Psoas muscle (tissue), 8 donors: ENCODE measurements around the gene CUX1. TPM values are rescaled to one million over a fixed set of nuclear protein-coding genes. Genes with fewer than 3 reads are reported as not detected.
"Not testable (repeated sequence)": the region's sequence is repeated elsewhere in the genome, so short reads cannot be mapped to it uniquely, and the experiment has no call there.

Experiments used
- ATAC-seq, 4 donors: fragments of 200-7000 bp; cut with Tn5 transposase; one replicate each; pipeline ENCODE4 v1.9.1; 2020; ENCODE audit warnings: moderate library complexity in 3 of 4, mild to moderate bottlenecking in 2 of 4
- DNase-seq, 2 donors: peaks; one replicate each; pipeline ENCODE4 v3.0.0-alpha.2; 2020
- H3K27ac ChIP-seq: fragments of 200-600 bp; one replicate; pipeline ENCODE4 v1.8.0; 2022
- H3K27me3 ChIP-seq, 3 donors: fragments of 200-600 bp in 1 of 3; one replicate each; pipeline versions ENCODE4 v1.6.1 to v1.8.0; 2013 to 2022; ENCODE audit warnings: low read length in 2 of 3, mild to moderate bottlenecking in 2 of 3, moderate library complexity in 1 of 3; ENCODE audit not compliant: insufficient read depth in 3 of 3
- H3K36me3 ChIP-seq, 2 donors: fragments of 200-600 bp in 1 of 2; one replicate each; pipeline versions ENCODE4 v1.6.1 to v1.8.0; 2013 to 2022; ENCODE audit warnings: low read depth in 1 of 2, mild to moderate bottlenecking in 1 of 2, moderate library complexity in 1 of 2; ENCODE audit not compliant: insufficient read depth in 1 of 2
- H3K4me1 ChIP-seq: fragments of 200-600 bp; one replicate; pipeline ENCODE4 v1.8.0; 2022
- H3K4me3 ChIP-seq: fragments of 200-600 bp; one replicate; pipeline ENCODE4 v1.8.0; 2022; ENCODE audit warnings: mild to moderate bottlenecking
- H3K9me3 ChIP-seq: fragments of 200-600 bp; one replicate; pipeline ENCODE4 v1.8.0; 2022
- WGBS, 3 donors: extraction: QIAGEN DNeasy Blood & Tissue Kit; methylation state at CpG; one replicate each; pipeline versions ENCODE4 v1.1.6 to v1.1.7; 2013; 5-methylcytosine and 5-hydroxymethylcytosine counted together
- intact Hi-C, 2 donors: fragments of 100-400 bp; cut with DNase I; formaldehyde crosslinking; loops; one replicate each; pipeline versions ENCODE4 v1.11.0 to v1.14.2; 2022
- polyA plus RNA-seq, 3 donors: library from polyadenylated mRNA; stranded (reverse); fragments of 200-250 nt; gene quantifications; one replicate each; pipeline ENCODE4 v1.2.3, GENCODE V29; 2013
- total RNA-seq, 4 donors: library from RNA; stranded (reverse); fragmentation: NEBNext Ultra II Directional in 2 of 4; extraction: Animal tissue kit (Norgen Biotek cat#: 25700) in 2 of 4; gene quantifications; one replicate each; pipeline versions ENCODE4 v1.2.1 to v1.2.4, GENCODE V29; 2021 to 2023
- TF ChIP-seq, protein P1 (sequence below): fragments of 200-600 bp; IDR thresholded peaks from one replicate; pipeline ENCODE4 v1.8.0; 2022; ENCODE audit warnings: antibody characterized with exemption
- donor health status: healthy with polysubstance abuse.
- donor health status: DM: no; HTN: no; CAD: no; lungs with moderate emphysema.
- donor health status: Bipolar disorder and iron deficiency.
- donor health status: healthy.
- donor health status: DM: yes; HTN: yes; CAD: no.
- donor health status: DM: no; HTN: no; CAD: no.
- donor health status: DM: no; HTN: no; CAD: no.
- donor health status: DM: yes; HTN: yes; CAD: no.

Gene CUX1
- total and polyA plus RNA-seq, 7 donors, result 12.5 to 95.6 (median 72.4) TPM

DNA sequence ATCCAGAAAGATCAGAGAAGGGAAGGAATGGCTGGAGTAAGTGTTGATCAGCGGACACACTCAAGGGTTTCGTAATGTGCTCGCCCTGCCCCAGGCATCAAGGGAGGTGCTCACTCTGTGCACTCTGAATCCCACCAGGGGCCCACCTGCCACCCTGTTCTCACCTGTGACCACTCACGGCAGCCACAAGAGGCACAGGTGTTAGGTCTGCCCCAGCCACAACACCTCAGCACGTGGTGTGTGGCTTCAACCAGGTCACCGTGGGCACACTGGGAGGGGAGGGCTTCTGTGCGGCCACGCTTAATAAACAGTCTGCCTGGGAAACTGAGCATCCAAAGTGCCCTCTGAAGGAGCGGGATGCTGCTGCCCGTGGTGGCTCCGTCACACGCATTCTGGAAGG, 49.8 kb downstream of the CUX1 start:
- WGBS, 3 donors, result 92 to 94% (median 93%) methylated on average over 12 of the region's 12 CpGs

DNA sequence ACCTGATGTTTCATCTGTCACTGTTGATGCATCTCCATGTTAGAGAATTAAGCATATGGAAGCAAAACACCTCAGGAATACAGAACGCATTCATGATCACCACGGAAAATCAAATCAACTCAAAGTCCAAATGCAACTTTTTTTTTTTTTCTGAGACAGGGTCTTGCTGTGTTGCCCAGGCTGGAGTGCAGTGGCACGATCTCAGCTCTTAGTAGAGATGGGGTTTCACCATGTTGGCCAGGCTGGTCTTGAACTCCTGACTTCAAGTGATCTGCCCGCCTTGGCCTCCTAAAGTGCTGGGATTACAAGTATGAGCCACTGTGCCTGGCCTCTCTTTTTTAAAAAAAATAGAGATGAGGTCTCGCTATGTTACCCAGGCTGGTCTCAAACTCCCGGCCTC, 50.3 kb downstream of the CUX1 start:
- intact Hi-C loops, DNase-seq, H3K27me3 ChIP-seq, H3K36me3 ChIP-seq, ATAC-seq, H3K9me3 ChIP-seq, H3K4me3 ChIP-seq: not testable (repeated sequence)
- WGBS, 3 donors, result 95 to 96% (median 95%) methylated on average over 6 of the region's 6 CpGs
- H3K4me1 ChIP-seq, result peaks cover 49% of the 10 kb centered on the region
- peak overlapping the region; percentile 36 for H3K27ac ChIP-seq

More for the DNA sequence above, 49.8 kb downstream of the CUX1 start:
- H3K36me3 ChIP-seq, result no peaks in the 10 kb centered on the region
- H3K27ac ChIP-seq, result peak overlapping the region; percentile 36
- H3K4me3 ChIP-seq, result no peak overlapping the region
- TF ChIP-seq, protein P1, sequence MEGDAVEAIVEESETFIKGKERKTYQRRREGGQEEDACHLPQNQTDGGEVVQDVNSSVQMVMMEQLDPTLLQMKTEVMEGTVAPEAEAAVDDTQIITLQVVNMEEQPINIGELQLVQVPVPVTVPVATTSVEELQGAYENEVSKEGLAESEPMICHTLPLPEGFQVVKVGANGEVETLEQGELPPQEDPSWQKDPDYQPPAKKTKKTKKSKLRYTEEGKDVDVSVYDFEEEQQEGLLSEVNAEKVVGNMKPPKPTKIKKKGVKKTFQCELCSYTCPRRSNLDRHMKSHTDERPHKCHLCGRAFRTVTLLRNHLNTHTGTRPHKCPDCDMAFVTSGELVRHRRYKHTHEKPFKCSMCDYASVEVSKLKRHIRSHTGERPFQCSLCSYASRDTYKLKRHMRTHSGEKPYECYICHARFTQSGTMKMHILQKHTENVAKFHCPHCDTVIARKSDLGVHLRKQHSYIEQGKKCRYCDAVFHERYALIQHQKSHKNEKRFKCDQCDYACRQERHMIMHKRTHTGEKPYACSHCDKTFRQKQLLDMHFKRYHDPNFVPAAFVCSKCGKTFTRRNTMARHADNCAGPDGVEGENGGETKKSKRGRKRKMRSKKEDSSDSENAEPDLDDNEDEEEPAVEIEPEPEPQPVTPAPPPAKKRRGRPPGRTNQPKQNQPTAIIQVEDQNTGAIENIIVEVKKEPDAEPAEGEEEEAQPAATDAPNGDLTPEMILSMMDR, result no peak
- intact Hi-C loops, result no loop called here
- ATAC-seq, result no peak
- no peaks in the 10 kb centered on the region for H3K27me3 ChIP-seq
- H3K9me3 ChIP-seq, result no peaks in the 10 kb centered on the region
- H3K4me1 ChIP-seq, result peaks cover 52% of the 10 kb centered on the region
- no peak for DNase-seq

DNA sequence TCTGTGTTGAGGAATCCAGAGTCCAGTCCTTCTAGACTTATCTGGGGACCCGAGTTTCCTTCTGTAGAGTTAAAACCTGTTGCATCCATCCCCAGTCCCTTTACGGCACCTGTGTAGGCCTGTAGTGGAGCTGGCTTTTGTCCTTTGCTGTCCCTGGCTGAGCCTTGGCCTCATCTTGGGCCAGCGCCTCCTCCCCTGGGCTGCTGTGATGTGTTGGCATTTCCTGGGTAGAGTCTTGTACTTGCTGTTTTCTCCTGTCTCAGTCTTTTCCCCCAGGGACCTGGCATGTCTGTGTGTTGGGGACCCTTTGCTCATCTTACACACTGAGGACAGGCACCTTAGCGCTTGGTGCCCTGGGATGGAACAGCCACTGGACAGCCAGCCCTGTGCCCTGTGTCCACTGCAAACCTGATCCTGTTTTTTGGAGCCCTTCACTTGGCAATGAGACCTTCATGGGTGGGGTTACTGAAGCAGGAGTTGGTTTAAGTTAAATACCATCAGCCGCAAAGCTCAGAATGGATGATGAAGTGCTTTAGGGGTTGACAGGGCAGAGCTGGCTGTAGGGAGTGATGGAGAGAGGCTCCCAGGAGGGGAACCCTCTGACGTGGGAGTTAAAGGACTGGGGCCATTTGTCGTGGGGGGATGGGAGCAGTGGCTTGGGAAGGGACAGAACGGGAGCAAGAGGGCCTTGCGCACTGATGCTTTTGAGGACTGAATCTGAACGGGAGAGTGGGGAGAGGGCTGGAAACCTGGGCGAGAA, 50.9 kb downstream of the CUX1 start:
- Histone ChIP-seq H3K4me3 (no peak overlapping the region), H3K36me3 (no peaks in the 10 kb centered on the region), H3K4me1 (peaks cover 44% of the 10 kb centered on the region), H3K27ac (peak overlapping the region; percentile 36), H3K9me3 (no peaks in the 10 kb centered on the region), H3K27me3 (no peaks in the 10 kb centered on the region)
- WGBS, 3 donors, result 69 to 82% (median 75%) methylated on average over 11 of the region's 11 CpGs
- TF ChIP-seq, protein P1, result no peak
- intact Hi-C loops, result no loop called here
- no peak for DNase-seq
- ATAC-seq, result no peak

DNA sequence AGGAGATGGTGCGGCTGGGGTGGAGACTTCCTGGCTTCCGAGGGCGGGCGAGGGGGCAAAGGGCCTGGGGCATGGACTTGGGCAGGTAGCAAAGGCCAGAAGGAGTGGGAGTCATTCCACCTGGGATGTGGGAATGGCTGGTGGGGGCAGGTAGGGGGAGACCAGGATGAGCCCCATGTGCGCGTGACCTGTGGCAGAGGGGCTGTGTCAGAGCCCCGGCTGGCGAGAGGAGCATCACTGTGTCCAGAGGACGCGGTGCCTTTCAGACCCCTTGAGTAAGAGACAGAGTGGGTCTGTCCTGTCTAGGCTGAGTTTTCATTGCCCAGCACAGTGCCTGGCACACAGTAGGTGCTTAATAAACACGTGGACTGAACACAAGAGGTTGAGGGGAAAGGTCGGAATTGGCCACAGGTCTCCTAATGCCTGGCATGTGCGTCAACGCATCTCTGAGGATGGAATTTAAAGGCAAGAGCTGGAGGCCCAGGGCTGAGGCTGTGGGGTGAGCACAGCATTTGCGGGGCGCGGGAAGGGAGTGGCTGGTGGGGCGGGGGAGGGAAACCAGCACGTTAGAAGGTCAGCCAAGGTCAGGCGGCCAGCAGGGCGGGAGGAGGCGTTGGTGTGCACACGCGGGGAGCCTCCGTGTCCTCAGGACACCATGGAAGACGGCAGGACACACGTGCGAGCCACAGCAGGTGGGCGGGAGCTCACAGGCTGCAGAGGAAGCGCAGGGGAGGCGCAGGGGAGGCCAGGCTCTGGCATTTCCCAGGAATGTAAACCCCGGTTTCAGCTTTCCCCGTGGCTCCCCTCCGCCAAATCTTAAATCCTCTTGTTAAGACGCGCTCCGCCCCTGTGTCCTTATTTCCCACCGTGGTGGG, 51.8 kb downstream of the CUX1 start:
- DNase-seq (no peak), ATAC-seq (peak in 3 of 4 donors; percentile 41 to 49 (median 48))
- Histone ChIP-seq H3K36me3 (no peaks in the 10 kb centered on the region), H3K27me3 (no peaks in the 10 kb centered on the region), H3K27ac (peak overlapping the region; percentile 56), H3K4me1 (peaks cover 52% of the 10 kb centered on the region), H3K4me3 (no peak overlapping the region), H3K9me3 (no peaks in the 10 kb centered on the region)
- intact Hi-C loops, result no loop called here
- TF ChIP-seq, protein P1, result no peak
- 54 to 68% (median 56%) methylated on average over 33 to 38 of the region's 38 CpGs for WGBS, 3 donors

DNA sequence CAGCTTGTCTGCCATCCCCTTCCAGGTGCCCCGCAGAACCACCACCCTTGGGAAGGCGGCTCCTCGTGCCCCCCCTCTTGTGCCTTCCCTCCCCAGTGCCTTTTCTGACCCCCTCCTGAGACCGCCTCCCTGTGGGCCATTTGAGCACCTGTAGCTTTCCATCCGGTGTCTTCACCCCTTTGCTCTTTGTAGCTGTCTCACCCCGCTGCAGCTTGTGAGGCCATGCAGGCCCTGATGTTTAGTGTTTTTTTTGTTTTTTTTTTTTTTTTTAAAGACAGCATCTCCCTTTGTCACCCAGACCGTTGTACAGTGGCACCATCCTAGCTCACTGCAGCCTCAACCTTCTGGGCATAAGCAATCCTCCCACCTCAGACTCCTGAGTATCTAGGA, 52.5 kb downstream of the CUX1 start:
- Histone ChIP-seq H3K27ac (peak overlapping the region; percentile 56), H3K36me3 (no peaks in the 10 kb centered on the region), H3K9me3 (no peaks in the 10 kb centered on the region), H3K4me3 (no peak overlapping the region), H3K27me3 (no peaks in the 10 kb centered on the region), H3K4me1 (peaks cover 53% of the 10 kb centered on the region)
- intact Hi-C loops, result no loop called here
- DNase-seq, result no peak
- TF ChIP-seq, protein P1, result no peak
- peak in 3 of 4 donors; percentile 20 to 31 (median 25) for ATAC-seq
- WGBS, 3 donors, result 37 to 62% (median 41%) methylated on average over 6 to 7 of the region's 7 CpGs
